ENCODE measurements around the gene PA2G4.

DNA sequence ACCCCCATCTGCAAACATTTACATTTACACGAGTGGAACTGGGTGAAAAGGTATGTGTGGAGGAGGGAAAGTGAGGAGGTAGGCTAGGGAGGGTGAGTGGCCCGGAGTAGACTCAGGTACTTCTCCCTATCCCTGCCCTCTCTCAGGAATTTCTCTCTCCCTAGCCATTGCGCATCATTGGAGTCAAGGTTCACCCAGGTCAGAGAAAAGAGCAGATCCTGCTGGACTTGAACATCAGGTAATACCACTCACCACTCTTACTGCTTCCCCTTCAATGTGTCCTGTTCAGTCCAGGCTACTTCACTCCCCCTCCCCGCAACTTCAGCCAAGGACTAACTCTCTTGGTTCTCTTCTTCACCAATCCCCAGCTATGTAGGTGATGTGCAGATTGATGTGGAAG lies 26.5 kb downstream of the PA2G4 start:
- TF ChIP-seq, protein P1, sequence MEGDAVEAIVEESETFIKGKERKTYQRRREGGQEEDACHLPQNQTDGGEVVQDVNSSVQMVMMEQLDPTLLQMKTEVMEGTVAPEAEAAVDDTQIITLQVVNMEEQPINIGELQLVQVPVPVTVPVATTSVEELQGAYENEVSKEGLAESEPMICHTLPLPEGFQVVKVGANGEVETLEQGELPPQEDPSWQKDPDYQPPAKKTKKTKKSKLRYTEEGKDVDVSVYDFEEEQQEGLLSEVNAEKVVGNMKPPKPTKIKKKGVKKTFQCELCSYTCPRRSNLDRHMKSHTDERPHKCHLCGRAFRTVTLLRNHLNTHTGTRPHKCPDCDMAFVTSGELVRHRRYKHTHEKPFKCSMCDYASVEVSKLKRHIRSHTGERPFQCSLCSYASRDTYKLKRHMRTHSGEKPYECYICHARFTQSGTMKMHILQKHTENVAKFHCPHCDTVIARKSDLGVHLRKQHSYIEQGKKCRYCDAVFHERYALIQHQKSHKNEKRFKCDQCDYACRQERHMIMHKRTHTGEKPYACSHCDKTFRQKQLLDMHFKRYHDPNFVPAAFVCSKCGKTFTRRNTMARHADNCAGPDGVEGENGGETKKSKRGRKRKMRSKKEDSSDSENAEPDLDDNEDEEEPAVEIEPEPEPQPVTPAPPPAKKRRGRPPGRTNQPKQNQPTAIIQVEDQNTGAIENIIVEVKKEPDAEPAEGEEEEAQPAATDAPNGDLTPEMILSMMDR (IDR thresholded peaks at IDR 0.05; ENCODE audit: low read depth, low read length, poor library complexity, severe bottlenecking), result no peak
- no peak for TF ChIP-seq EZH2phosphoT487 (IDR thresholded peaks at IDR 0.05; ENCODE audit: borderline replicate concordance, low read length)
